Neural cell (in vitro differentiated cells): ENCODE data around the gene ADGRD1. TPM values are rescaled to one million over a fixed set of nuclear protein-coding genes. Genes with fewer than 3 reads are reported as not detected.

ENCODE experiments used
- H2AFZ ChIP-seq: fragments of 200-600, 300-800 bp; sonication (generic), shearing (Covaris generic); 2 replicates; pipeline ENCODE4 v1.6.0; 2014; ENCODE audit warnings: low read depth, mild to moderate bottlenecking, antibody characterized with exemption, low read length, moderate library complexity
- H3F3A ChIP-seq: fragments of 200-600 bp; shearing (Covaris generic); 2 replicates; pipeline ENCODE4 v1.6.1; 2016; ENCODE audit warnings: mild to moderate bottlenecking, moderate library complexity, mixed read lengths, antibody characterized with exemption, low read length; ENCODE audit not compliant: insufficient read depth, poor library complexity, severe bottlenecking
- H3K27ac ChIP-seq: fragments of 200-600, 300-800 bp; sonication (generic), shearing (Covaris generic); 2 replicates; pipeline ENCODE4 v1.5.1; 2014; ENCODE audit warnings: mild to moderate bottlenecking, low read length, moderate library complexity
- H3K27me3 ChIP-seq: fragments of 300-800, 200-600 bp; sonication (generic), shearing (Covaris generic); 2 replicates; pipeline ENCODE4 v1.6.0; 2014; ENCODE audit warnings: mild to moderate bottlenecking, low read depth, low read length, moderate library complexity; ENCODE audit not compliant: insufficient read depth
- H3K36me3 ChIP-seq: fragments of 300-800, 200-600 bp; sonication (generic), shearing (Covaris generic); 2 replicates; pipeline ENCODE4 v1.5.1; 2014; ENCODE audit warnings: mild to moderate bottlenecking, antibody characterized with exemption, low read length, moderate library complexity; ENCODE audit not compliant: insufficient read depth
- H3K4me2 ChIP-seq: fragments of 300-800, 200-600 bp; sonication (generic), shearing (Covaris generic); 2 replicates; pipeline ENCODE4 v1.6.0; 2014; ENCODE audit warnings: mild to moderate bottlenecking, low read length
- H3K4me3 ChIP-seq: fragments of 300-800, 200-600 bp; sonication (generic), shearing (Covaris generic); 2 replicates; pipeline ENCODE4 v1.5.1; 2014; ENCODE audit warnings: mild to moderate bottlenecking, low read length, moderate library complexity
- H3K79me2 ChIP-seq: fragments of 200-600 bp; shearing (Covaris generic); replicated peaks from 2 replicates; pipeline ENCODE4 v1.6.0; 2014; ENCODE audit warnings: mild to moderate bottlenecking, low read length, moderate library complexity; ENCODE audit not compliant: insufficient read depth
- H3K9ac ChIP-seq: fragments of 300-800, 200-600 bp; sonication (generic), shearing (Covaris generic); 2 replicates; pipeline ENCODE4 v1.6.1; 2016; ENCODE audit warnings: mild to moderate bottlenecking, low read length, mixed read lengths
- H3K9me2 ChIP-seq: fragments of 200-600 bp; shearing (Covaris generic); 2 replicates; pipeline ENCODE4 v1.6.1; 2016; ENCODE audit warnings: mild to moderate bottlenecking, low read length, mixed read lengths; ENCODE audit not compliant: insufficient read depth
- H3K9me3 ChIP-seq: fragments of 200-600, 300-800 bp; sonication (generic), shearing (Covaris generic); 2 replicates; pipeline ENCODE4 v1.6.1; 2016; ENCODE audit warnings: mild to moderate bottlenecking, mixed run types, low read length, moderate library complexity, mixed read lengths
- H4K20me1 ChIP-seq: fragments of 200-600 bp; shearing (Covaris generic); 2 replicates; pipeline ENCODE4 v1.6.1; 2016; ENCODE audit warnings: mild to moderate bottlenecking, mixed run types; ENCODE audit not compliant: insufficient read depth
- CTCF ChIP-seq: fragments of 450-650 bp; IDR thresholded peaks from 2 replicates; pipeline ENCODE4 v1.5.1; 2014; ENCODE audit warnings: antibody characterized with exemption, mild to moderate bottlenecking, moderate library complexity; ENCODE audit not compliant: poor library complexity, severe bottlenecking
- EP300 ChIP-seq: fragments of 450-650 bp; conservative IDR thresholded peaks from 2 replicates; pipeline ENCODE4 v1.6.1; 2014; ENCODE audit warnings: antibody characterized with exemption, mild to moderate bottlenecking, moderate library complexity; ENCODE audit not compliant: poor library complexity, severe bottlenecking
- EZH2 ChIP-seq: fragments of 200-600, 300-800 bp; shearing (Covaris generic), sonication (generic); IDR thresholded peaks from 2 replicates; pipeline ENCODE4 v1.6.1; 2014; ENCODE audit warnings: antibody characterized with exemption, low read length, borderline replicate concordance, mild to moderate bottlenecking; ENCODE audit not compliant: insufficient read depth, poor library complexity, severe bottlenecking
- MXI1 ChIP-seq: fragments of 450-650 bp; conservative IDR thresholded peaks from 2 replicates; pipeline ENCODE4 v1.6.1; 2014; ENCODE audit warnings: antibody characterized with exemption, mild to moderate bottlenecking; ENCODE audit not compliant: poor library complexity, severe bottlenecking
- POLR2AphosphoS5 ChIP-seq: IDR thresholded peaks from 2 replicates; pipeline ENCODE4 v1.6.1; 2012
- RAD21 ChIP-seq: fragments of 450-650 bp; conservative IDR thresholded peaks from 2 replicates; pipeline ENCODE4 v1.6.1; 2014; ENCODE audit warnings: antibody characterized with exemption, mild to moderate bottlenecking, moderate library complexity
- REST ChIP-seq: IDR thresholded peaks from 2 replicates; pipeline ENCODE4 v1.6.1; 2012; ENCODE audit warnings: borderline replicate concordance
- SMC3 ChIP-seq: fragments of 450-650 bp; conservative IDR thresholded peaks from 2 replicates; pipeline ENCODE4 v1.6.1; 2014; ENCODE audit warnings: antibody characterized with exemption, mild to moderate bottlenecking, moderate library complexity; ENCODE audit not compliant: poor library complexity
- TAF1 ChIP-seq: IDR thresholded peaks from 2 replicates; pipeline ENCODE4 v1.6.1; 2012; ENCODE audit warnings: low read depth
- polyA plus RNA-seq: library from polyadenylated mRNA; depleted of rRNA; stranded (reverse); fragments of >200 nt; gene quantifications from 2 replicates; pipeline ENCODE4 v1.2.3, GENCODE V29; 2014

Gene ADGRD1
- polyA plus RNA-seq, 1 donor from 2014 or later = 1.7 TPM

DNA sequence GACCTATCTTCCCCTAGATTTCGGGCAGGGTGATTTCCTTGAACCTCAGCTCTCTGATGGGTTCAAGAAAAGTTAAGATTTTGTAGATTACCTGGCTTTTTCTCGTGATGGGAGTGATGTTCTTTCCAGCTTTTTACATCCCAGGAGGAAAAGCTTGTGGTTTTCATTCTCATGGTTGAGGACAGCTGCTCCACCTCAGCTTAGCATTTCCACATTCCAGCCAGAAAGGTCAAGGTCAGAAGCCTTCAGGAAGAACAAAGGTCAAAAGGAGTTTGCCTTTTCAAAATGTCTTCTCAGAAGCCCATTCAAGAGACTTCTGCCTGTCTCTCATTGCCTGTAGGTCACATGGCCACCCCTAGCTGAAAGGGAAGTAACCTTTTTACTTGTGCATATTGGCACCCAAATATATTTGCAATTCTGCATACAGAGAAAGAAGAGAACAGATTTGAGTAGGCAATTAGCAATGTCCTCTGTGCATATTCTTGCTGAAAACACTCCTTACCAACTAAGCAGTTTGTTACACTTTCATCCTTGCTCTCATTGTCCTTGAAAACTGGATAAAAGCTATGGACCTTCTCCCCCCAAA lies 6.6 kb upstream of the ADGRD1 start:
- no peak overlapping the region for H2AFZ ChIP-seq
- no peak for TF ChIP-seq MXI1
- TF ChIP-seq SMC3 = no peak
- no peak for TF ChIP-seq POLR2AphosphoS5
- TF ChIP-seq RAD21 = no peak
- no peak for TF ChIP-seq REST
- no peak for TF ChIP-seq CTCF
- no peak for TF ChIP-seq EP300
- no peak for TF ChIP-seq TAF1
- no peak for TF ChIP-seq EZH2
- no peaks in the 10 kb centered on the region for H3K36me3 ChIP-seq
- H3K9ac ChIP-seq = no peak overlapping the region
- H3K27me3 ChIP-seq = no peaks in the 10 kb centered on the region
- no peak overlapping the region for H3K4me2 ChIP-seq
- no peaks in the 10 kb centered on the region for H3K9me3 ChIP-seq
- H3F3A ChIP-seq = no peaks in the 10 kb centered on the region
- H3K79me2 ChIP-seq = no peaks in the 10 kb centered on the region
- no peak overlapping the region for H3K27ac ChIP-seq
- H4K20me1 ChIP-seq = no peaks in the 10 kb centered on the region
- no peaks in the 10 kb centered on the region for H3K9me2 ChIP-seq
- H3K4me3 ChIP-seq = no peak overlapping the region

GRCh38 chr12:130948136-130948535 lies 5.6 kb upstream of the ADGRD1 start:
- Histone ChIP-seq H3K27me3 (no peaks in the 10 kb centered on the region), H3K79me2 (no peaks in the 10 kb centered on the region), H3K9me3 (no peaks in the 10 kb centered on the region), H2AFZ (no peak overlapping the region), H3K4me3 (no peak overlapping the region), H3K4me2 (no peak overlapping the region), H3K9me2 (no peaks in the 10 kb centered on the region), H3F3A (no peaks in the 10 kb centered on the region), H3K27ac (no peak overlapping the region), H3K36me3 (no peaks in the 10 kb centered on the region), H4K20me1 (no peaks in the 10 kb centered on the region), H3K9ac (no peak overlapping the region)
- no peak for TF ChIP-seq RAD21
- no peak for TF ChIP-seq CTCF
- no peak for TF ChIP-seq POLR2AphosphoS5
- TF ChIP-seq MXI1 = no peak
- no peak for TF ChIP-seq EP300
- no peak for TF ChIP-seq TAF1
- no peak for TF ChIP-seq EZH2
- no peak for TF ChIP-seq SMC3
- no peak for TF ChIP-seq REST
